Omental fat pad (tissue), 4 donors: ENCODE data around the gene NRP1. TPM values are rescaled to one million over a fixed set of nuclear protein-coding genes. Genes with fewer than 3 reads are reported as not detected.
A peak's percentile ranks its signal among the peaks of the same experiment; 100 is the strongest.

ENCODE experiments used
- ATAC-seq: fragments of 150-250 bp; one replicate; pipeline ENCODE4 v1.9.1; 2016; ENCODE audit warnings: mild to moderate bottlenecking, moderate library complexity; ENCODE audit not compliant: low FRiP score
- DNase-seq: peaks from one replicate; pipeline ENCODE4 v3.0.0-alpha.2; 2019; ENCODE audit warnings: low spot score
- CTCF ChIP-seq, 3 donors: fragments of 450-650 bp; IDR thresholded peaks; one replicate each; pipeline ENCODE4 v1.5.1; 2016 to 2017; ENCODE audit warnings: antibody characterized with exemption in 3 of 3, mild to moderate bottlenecking in 3 of 3, moderate library complexity in 2 of 3
- total RNA-seq, 4 donors: library from RNA; depleted of rRNA; stranded (reverse); fragments of >200 nt; gene quantifications; one replicate each; pipeline ENCODE4 v1.1.0, GENCODE V29; 2016

NRP1 gene
- total RNA-seq, 4 donors from 2014 or later: 72.8 to 223 (median 178) TPM

GRCh38 chr10:33276282-33276923, 58.1 kb downstream of the NRP1 start:
- no peak for DNase-seq
- ATAC-seq: no peak

GRCh38 chr10:33274096-33274785, 60.2 kb downstream of the NRP1 start:
- no peak for DNase-seq
- no peak for TF ChIP-seq CTCF (IDR thresholded peaks at IDR 0.05)
- ATAC-seq: peak; percentile 16

More at GRCh38 chr10:33276282-33276923, 58.1 kb downstream of the NRP1 start:
- TF ChIP-seq CTCF (IDR thresholded peaks at IDR 0.05): no peak

GRCh38 chr10:33273295-33274002, 61.0 kb downstream of the NRP1 start:
- peak; percentile 33 for DNase-seq
- no peak for TF ChIP-seq CTCF (IDR thresholded peaks at IDR 0.05)
- peak; percentile 77 for ATAC-seq

- no peak for ATAC-seq
- no peak for TF ChIP-seq CTCF (IDR thresholded peaks at IDR 0.05)
- no peak for DNase-seq
These were observed 61.8 kb downstream of the NRP1 start for GRCh38 chr10:33272635-33273034.

- ATAC-seq (no peak), DNase-seq (no peak)
- TF ChIP-seq CTCF (IDR thresholded peaks at IDR 0.05): no peak
These were observed 62.4 kb downstream of the NRP1 start for GRCh38 chr10:33271969-33272583.

GRCh38 chr10:33270971-33271370, 63.5 kb downstream of the NRP1 start:
- ATAC-seq: no peak
- no peak for DNase-seq
- no peak for TF ChIP-seq CTCF (IDR thresholded peaks at IDR 0.05)
